NCI-H2029 treated with DMSO at 0.1 percent for 48 hours (cell line): Measurements from ENCODE around the gene LPGAT1.
A peak's percentile ranks its signal among the peaks of the same experiment; 100 is the strongest.

Source experiments
- DNase-seq: peaks from one replicate; lab custom pipeline; 2025; lab: John Stamatoyannopoulos, UW

LPGAT1 gene

GRCh38 chr1:211828584-211829342 is 1.8 kb downstream of the LPGAT1 start:
- no peak for DNase-seq

DNA sequence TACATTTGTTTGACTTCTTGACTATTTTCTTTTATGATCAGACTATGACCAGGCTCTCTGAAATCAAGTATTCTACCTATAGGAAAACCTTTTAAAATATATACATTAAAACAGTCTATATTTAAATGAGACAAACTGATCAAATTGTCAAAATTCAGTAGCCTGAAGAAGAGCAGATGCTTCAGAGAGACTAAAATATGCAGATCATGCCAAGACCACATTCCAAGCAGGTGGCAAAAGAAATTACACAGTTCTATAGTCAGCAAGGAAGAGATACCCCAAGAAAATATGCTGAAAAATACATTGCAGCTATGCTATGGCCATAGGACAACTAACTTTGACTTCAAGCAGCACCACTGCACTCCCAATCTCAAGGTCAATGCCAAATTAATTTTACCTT is 3.5 kb downstream of the LPGAT1 start:
- DNase-seq = no peak

DNA sequence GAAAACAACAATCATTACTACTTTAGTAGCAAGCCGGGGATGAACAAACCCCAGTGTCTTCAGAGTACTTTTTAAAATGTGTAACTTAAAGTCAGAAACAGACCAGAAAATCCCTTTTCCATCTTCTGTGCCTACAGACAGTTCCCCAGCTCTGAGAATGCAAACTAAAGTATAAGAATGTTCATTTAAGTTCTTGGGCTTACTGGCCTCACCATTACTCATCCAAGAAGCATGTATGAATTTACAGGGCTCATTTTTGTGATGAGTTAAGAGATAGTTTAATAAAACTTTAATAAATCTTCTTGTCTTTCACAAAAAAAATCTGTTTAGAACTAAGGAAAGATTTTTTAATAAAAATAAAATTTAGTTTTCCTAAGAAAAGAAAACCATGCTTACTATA is 4.6 kb downstream of the LPGAT1 start:
- no peak for DNase-seq

GRCh38 chr1:211822677-211823407 is 7.7 kb downstream of the LPGAT1 start:
- DNase-seq = no peak

DNA sequence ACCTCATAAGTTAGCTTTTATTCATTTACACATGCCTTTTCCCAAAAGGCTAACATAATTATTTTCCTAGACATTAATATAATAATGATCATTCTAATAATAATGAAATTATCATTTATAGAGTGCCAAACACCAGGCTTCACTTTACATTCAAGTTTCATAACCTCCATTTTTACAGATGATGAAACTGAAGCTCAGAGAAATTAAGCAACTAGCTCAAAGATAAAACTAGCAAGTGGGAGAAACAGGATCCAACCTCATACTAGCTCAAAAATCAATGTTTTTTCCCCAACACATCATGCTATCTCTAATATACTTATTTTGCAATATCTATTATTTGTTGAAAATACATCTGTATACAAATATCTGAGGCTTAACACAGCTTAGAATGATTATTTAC is 14.0 kb downstream of the LPGAT1 start:
- no peak for DNase-seq

GRCh38 chr1:211814313-211814712 is 16.2 kb downstream of the LPGAT1 start:
- no peak for DNase-seq

GRCh38 chr1:211813590-211813989 is 17.0 kb downstream of the LPGAT1 start:
- no peak for DNase-seq

DNA sequence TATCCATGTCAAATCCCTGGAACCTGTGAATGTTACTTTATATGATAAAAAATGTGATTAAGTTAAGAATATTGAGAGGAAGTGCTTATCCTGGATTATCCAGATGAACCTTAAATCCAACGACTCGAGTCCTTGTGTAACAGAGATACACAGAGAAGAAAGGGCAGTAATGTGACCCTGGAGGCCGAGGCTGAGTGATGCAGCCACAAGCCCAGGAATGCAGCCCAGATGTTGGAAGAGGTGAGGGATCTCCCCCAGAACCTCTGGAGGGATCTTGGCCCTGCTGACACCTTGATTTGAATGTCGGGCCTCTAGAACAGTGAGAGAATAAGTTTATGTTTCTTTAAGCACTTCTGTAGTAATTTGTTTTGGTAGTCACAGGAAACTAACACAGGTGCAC is 18.0 kb downstream of the LPGAT1 start:
- no peak for DNase-seq

DNA sequence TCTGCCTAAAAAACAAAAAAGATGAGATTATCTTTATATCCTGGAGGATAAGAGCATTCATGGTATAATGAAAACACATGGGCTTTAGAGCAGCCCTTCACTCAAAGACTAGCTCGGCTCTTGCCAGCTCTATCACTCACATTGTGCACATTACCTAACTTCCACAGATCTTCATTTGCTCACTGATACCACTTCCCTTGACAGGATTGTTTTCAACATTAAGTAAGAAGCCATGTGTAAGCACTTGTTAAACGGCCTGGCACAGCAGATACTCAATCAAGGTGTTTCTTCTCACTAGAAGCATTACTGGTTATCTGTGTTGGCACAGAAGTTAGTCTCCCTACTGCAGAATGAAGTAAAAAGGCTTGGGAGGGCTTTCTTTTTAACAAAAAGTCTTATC is 18.7 kb downstream of the LPGAT1 start:
- DNase-seq = no peak

DNA sequence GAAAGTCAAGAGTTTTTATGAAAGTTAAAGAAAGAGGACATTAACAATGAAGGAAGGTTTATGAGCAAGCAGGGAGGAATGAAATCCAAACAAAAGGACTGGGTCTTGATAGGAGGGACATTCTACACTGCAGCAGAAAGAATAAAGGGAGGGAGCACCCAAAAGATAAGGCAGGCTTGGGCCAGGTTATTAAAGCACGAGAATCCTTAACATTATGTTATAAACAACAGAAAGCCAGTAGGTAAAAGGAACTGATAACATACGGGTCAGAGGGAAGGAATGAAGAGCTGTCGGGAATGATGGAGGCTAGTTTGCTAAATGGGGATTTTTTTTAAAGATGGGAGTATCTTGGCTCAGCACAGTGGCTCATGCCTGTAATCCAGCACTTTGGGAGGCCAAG is 19.4 kb downstream of the LPGAT1 start:
- DNase-seq = no peak

GRCh38 chr1:211808475-211808874 is 22.1 kb downstream of the LPGAT1 start:
- no peak for DNase-seq

DNA sequence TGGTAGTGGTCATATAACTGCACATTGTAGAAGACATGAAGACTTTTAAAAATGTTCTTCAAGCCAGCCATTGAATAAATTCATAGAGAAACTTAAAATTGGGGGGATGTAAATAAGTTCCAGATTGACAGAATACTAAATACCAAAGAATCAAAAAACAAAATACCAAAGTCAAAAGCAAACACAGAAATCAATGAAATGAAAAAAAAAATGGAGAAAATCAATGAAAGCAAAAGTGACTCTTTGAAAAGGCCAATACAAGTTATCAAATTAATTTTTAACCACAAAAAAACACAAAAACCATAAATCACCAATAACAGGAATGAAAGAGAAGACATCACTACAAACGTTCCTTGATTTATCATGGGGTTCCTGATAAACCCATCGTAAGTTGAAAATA is 25.6 kb downstream of the LPGAT1 start:
- DNase-seq = no peak

DNA sequence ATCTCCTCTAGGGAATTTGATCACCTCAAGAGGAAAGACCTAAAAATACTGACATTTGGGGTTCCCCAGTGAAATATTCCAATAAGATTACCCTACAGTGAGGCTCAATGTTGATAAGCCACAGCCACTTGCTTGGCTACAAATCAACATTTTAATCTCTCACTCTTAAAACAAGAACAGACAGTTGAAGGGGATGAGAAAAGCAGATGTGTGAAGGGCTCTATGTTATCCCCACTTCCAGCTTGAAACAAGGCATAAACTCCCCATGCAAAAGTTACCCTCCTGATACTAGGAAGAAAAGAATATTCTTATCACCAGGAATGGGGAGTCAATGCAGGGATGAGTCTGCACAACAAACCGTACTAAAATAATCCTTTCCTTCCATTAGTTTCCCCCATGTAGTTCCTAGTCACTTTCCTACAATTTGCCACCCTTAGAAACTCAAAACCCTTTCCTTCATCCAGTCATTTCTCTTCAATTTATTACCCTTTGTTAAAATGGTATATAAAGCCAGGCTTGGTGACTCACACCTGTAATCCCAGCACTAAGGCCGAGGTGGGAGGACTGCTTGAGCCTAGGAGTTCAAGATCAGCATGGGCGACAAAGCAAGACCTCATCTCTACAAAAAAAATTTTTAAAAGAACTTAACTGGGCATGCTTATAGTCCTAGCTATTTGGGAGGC is 29.5 kb downstream of the LPGAT1 start:
- DNase-seq = no peak

DNA sequence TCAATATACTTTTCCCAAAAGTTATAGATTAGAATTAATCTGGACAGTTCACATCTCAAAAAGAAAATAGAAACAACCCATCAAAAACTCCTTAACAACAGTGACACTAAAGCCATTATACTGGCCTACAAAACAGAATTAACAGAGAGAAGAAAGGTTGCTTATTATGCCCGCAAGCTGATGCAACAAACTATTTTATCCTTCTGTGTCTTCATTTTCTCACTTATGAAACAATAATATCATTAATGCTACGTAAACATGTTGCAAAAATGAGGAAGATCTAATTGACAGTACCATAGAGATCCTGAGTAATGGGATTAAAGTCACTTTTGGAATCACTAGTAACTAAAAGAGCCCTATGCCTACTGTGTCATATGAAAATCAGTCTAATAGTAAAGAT is 32.6 kb downstream of the LPGAT1 start:
- DNase-seq = no peak

DNA sequence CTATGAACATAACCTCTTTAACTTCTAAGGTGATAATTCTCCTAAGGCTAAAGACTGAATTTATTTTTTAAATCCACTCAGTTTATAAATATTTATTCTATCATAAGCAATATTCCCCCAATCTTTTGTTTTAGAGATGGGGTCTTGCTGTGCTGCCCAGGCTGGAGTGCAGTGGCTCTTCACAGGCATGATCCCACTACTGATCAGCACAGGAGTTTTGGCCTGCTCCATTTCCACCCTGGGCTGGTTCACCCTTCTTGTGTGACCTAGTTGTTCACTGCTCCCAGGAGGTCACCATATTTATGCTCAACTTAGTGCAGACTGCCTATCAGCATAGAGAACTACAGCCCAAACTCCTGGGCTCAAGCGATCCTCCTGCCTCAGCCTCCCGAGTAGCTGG is 38.6 kb downstream of the LPGAT1 start:
- no peak for DNase-seq

- no peak for DNase-seq
Measured at GRCh38 chr1:211789641-211790464, 40.7 kb downstream of the LPGAT1 start.

GRCh38 chr1:211788626-211789025 is 41.9 kb downstream of the LPGAT1 start:
- DNase-seq = no peak

- peak; percentile 8 for DNase-seq
Measured at GRCh38 chr1:211783897-211784296, 46.7 kb downstream of the LPGAT1 start.

DNA sequence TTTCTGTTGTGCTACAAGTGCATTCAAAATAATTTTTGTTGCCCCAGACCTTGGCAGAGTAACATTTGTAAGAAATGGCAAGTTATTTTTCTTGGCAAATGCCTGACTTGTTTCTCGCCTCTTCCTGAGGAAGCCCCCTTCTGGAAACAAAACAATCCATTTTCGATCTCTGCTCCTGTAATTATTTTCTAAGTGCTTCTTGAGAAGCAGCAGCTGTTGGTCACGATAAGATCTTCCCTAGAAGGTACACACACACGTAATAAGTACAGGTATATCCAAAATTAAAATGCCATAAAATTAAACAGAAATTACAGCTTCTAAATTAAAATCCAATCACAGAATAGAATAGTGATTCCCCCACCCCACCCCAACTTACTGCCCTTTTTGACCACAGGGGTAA is 47.3 kb downstream of the LPGAT1 start:
- DNase-seq = no peak

DNA sequence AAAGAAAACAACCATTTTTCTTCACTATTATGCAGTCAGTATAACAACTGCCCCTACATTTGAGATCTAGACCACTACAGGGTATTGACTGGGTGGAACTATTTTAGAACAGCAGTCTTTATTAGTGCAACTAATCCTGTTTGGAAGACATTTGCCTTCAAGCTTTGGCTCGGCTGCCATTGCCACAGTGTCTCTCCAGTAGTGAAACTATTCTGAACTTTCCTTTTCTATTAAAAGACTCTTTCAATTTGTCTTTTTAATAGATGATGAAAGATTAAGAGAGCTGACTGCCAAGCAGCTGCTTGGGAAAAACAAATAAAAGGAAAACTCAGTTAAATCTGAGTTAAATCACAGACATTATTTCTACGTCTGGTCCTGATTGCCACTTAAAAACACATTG is 49.3 kb downstream of the LPGAT1 start:
- no peak for DNase-seq

DNA sequence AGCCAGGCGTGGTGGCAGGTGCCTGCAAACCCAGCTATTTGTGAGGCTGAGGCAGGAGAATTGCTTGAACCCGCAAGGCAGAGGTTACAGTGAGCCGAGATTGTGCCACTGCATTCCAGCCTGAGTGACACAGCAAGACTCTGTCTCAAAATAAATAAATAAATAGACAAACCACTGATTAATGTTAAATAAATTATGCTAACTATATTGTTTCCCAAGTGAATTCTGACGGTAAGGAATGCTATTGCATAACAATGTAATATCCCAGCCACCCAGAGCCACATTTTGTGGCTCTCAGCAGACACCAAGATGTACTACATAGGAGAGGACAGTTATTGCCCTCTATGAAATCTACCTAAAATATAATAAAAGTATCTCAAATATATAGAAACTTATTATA is 55.4 kb downstream of the LPGAT1 start:
- DNase-seq = no peak

- DNase-seq = no peak
Measured at GRCh38 chr1:211764701-211765100, 65.9 kb downstream of the LPGAT1 start.
